ENCODE results near the gene PLIN5. TPM values are rescaled to one million over a fixed set of nuclear protein-coding genes. Genes with fewer than 3 reads are reported as not detected.

Gene PLIN5
- total and polyA plus RNA-seq, 4 donors = 13.3 to 83.8 (median 56.6) TPM

DNA sequence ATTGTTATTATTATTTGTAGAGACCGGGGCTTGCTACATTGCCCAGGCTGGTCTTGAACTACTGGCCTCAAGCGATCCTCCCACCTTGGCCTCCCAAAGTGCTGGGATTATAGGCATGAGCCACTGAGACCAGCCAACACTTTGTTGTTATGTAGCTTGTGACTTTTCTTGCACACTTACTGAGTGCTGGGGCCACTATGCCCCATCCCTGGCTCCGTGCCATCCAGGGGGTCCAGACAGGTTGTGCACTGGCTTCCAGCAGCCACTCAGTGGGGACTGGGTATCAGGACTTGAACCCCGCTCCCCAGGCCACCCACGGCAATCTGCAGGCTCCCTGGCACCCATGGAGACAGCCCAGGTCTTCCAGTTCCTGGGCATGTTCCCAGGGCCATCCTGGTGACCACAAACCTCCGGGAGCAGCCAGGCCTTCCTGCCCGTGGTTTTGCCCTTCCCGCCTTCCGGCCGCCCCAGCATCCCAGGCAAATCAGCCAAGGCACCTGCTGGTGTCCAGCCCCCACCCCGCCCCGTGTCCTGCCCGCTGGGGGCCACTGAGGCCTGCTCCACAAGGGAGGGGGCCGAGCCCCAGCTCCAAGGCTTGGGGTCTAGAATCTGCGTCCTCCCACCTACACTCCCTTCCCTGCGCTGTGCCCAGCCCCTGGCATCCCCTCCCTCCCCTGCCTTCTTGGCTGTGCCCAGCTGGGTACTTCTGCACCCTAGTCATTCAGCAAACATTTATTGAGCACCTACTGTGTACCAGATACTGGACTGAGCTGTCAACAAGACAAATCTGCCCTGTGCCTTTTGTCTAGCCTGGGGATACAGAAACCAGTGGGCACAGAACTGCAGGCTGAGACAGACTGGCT lies 48.2 kb upstream of the PLIN5 start:
- peaks cover 0 to 3% (median under 1%) of the 10 kb centered on the region in 4 donors for H3K27me3 ChIP-seq (ENCODE audit: control insufficient read depth in 4 of 4, insufficient read depth in 4 of 4, low read length in 3 of 4)
- no peaks in the 10 kb centered on the region for H3K9me3 ChIP-seq (ENCODE audit: control insufficient read depth in 4 of 4, low read length in 3 of 4)
- H3K4me3 ChIP-seq (ENCODE audit: low read depth in 1 of 3, low read length in 3 of 3) = no peak overlapping the region
- 63% methylated on average over 16 of the region's 16 CpGs for WGBS
- no peak overlapping the region for H3K9ac ChIP-seq (ENCODE audit: low read depth in 1 of 2, low read length in 2 of 2)
- peaks cover 9 to 16% (median 11%) of the 10 kb centered on the region in 4 donors for H3K4me1 ChIP-seq (ENCODE audit: control insufficient read depth in 4 of 4, insufficient read depth in 4 of 4, low read length in 3 of 4)
- H3K36me3 ChIP-seq (ENCODE audit: control insufficient read depth in 4 of 4, insufficient read depth in 3 of 4, low read depth in 1 of 4, low read length in 3 of 4) = no peaks in the 10 kb centered on the region
- no peak for DNase-seq (ENCODE audit: low spot score)
- no peak overlapping the region for H3K27ac ChIP-seq (ENCODE audit: low read depth in 1 of 2, low read length in 2 of 2)
- no peak for TF ChIP-seq HNF4A (conservative IDR thresholded peaks at IDR 0.05)
- no peak for TF ChIP-seq HNF4G (IDR thresholded peaks at IDR 0.05)
- no peak for TF ChIP-seq GABPA (IDR thresholded peaks at IDR 0.05 in 1 of 2, conservative IDR thresholded peaks at IDR 0.05 in 1 of 2)
- TF ChIP-seq, protein P1, sequence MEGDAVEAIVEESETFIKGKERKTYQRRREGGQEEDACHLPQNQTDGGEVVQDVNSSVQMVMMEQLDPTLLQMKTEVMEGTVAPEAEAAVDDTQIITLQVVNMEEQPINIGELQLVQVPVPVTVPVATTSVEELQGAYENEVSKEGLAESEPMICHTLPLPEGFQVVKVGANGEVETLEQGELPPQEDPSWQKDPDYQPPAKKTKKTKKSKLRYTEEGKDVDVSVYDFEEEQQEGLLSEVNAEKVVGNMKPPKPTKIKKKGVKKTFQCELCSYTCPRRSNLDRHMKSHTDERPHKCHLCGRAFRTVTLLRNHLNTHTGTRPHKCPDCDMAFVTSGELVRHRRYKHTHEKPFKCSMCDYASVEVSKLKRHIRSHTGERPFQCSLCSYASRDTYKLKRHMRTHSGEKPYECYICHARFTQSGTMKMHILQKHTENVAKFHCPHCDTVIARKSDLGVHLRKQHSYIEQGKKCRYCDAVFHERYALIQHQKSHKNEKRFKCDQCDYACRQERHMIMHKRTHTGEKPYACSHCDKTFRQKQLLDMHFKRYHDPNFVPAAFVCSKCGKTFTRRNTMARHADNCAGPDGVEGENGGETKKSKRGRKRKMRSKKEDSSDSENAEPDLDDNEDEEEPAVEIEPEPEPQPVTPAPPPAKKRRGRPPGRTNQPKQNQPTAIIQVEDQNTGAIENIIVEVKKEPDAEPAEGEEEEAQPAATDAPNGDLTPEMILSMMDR (IDR thresholded peaks at IDR 0.05; ENCODE audit: low read depth, low read length, missing input control) = no peak
- TF ChIP-seq, protein P2, sequence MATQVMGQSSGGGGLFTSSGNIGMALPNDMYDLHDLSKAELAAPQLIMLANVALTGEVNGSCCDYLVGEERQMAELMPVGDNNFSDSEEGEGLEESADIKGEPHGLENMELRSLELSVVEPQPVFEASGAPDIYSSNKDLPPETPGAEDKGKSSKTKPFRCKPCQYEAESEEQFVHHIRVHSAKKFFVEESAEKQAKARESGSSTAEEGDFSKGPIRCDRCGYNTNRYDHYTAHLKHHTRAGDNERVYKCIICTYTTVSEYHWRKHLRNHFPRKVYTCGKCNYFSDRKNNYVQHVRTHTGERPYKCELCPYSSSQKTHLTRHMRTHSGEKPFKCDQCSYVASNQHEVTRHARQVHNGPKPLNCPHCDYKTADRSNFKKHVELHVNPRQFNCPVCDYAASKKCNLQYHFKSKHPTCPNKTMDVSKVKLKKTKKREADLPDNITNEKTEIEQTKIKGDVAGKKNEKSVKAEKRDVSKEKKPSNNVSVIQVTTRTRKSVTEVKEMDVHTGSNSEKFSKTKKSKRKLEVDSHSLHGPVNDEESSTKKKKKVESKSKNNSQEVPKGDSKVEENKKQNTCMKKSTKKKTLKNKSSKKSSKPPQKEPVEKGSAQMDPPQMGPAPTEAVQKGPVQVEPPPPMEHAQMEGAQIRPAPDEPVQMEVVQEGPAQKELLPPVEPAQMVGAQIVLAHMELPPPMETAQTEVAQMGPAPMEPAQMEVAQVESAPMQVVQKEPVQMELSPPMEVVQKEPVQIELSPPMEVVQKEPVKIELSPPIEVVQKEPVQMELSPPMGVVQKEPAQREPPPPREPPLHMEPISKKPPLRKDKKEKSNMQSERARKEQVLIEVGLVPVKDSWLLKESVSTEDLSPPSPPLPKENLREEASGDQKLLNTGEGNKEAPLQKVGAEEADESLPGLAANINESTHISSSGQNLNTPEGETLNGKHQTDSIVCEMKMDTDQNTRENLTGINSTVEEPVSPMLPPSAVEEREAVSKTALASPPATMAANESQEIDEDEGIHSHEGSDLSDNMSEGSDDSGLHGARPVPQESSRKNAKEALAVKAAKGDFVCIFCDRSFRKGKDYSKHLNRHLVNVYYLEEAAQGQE (IDR thresholded peaks at IDR 0.05) = no peak
- TF ChIP-seq, protein P3, sequence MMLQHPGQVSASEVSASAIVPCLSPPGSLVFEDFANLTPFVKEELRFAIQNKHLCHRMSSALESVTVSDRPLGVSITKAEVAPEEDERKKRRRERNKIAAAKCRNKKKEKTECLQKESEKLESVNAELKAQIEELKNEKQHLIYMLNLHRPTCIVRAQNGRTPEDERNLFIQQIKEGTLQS (IDR thresholded peaks at IDR 0.05) = no peak
- TF ChIP-seq SP1 (IDR thresholded peaks at IDR 0.05) = no peak
- TF ChIP-seq JUND (IDR thresholded peaks at IDR 0.05) = no peak
- TF ChIP-seq YY1 (IDR thresholded peaks at IDR 0.05) = no peak
- no peak for TF ChIP-seq FOXA2 (IDR thresholded peaks at IDR 0.05)
- no peak for TF ChIP-seq RAD21 (IDR thresholded peaks at IDR 0.05)
- TF ChIP-seq NR2F2 (IDR thresholded peaks at IDR 0.05) = no peak
- no peak for TF ChIP-seq RXRA (IDR thresholded peaks at IDR 0.05)
- TF ChIP-seq TAF1 (conservative IDR thresholded peaks at IDR 0.05) = no peak
- TF ChIP-seq, protein P4, sequence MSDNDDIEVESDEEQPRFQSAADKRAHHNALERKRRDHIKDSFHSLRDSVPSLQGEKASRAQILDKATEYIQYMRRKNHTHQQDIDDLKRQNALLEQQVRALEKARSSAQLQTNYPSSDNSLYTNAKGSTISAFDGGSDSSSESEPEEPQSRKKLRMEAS (IDR thresholded peaks at IDR 0.05) = no peak
- no peak for TF ChIP-seq FOXA1 (IDR thresholded peaks at IDR 0.05)
- TF ChIP-seq, protein P5, sequence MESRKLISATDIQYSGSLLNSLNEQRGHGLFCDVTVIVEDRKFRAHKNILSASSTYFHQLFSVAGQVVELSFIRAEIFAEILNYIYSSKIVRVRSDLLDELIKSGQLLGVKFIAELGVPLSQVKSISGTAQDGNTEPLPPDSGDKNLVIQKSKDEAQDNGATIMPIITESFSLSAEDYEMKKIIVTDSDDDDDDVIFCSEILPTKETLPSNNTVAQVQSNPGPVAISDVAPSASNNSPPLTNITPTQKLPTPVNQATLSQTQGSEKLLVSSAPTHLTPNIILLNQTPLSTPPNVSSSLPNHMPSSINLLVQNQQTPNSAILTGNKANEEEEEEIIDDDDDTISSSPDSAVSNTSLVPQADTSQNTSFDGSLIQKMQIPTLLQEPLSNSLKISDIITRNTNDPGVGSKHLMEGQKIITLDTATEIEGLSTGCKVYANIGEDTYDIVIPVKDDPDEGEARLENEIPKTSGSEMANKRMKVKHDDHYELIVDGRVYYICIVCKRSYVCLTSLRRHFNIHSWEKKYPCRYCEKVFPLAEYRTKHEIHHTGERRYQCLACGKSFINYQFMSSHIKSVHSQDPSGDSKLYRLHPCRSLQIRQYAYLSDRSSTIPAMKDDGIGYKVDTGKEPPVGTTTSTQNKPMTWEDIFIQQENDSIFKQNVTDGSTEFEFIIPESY (IDR thresholded peaks at IDR 0.05) = no peak

Measured in liver (tissue), 9 donors.